ENCODE measurements around the gene HAAO. TPM values are rescaled to one million over a fixed set of nuclear protein-coding genes. Genes with fewer than 3 reads are reported as not detected.

The HAAO gene
- total and polyA plus RNA-seq, 11 donors = 1.3 to 10.6 (median 2.2) TPM

DNA sequence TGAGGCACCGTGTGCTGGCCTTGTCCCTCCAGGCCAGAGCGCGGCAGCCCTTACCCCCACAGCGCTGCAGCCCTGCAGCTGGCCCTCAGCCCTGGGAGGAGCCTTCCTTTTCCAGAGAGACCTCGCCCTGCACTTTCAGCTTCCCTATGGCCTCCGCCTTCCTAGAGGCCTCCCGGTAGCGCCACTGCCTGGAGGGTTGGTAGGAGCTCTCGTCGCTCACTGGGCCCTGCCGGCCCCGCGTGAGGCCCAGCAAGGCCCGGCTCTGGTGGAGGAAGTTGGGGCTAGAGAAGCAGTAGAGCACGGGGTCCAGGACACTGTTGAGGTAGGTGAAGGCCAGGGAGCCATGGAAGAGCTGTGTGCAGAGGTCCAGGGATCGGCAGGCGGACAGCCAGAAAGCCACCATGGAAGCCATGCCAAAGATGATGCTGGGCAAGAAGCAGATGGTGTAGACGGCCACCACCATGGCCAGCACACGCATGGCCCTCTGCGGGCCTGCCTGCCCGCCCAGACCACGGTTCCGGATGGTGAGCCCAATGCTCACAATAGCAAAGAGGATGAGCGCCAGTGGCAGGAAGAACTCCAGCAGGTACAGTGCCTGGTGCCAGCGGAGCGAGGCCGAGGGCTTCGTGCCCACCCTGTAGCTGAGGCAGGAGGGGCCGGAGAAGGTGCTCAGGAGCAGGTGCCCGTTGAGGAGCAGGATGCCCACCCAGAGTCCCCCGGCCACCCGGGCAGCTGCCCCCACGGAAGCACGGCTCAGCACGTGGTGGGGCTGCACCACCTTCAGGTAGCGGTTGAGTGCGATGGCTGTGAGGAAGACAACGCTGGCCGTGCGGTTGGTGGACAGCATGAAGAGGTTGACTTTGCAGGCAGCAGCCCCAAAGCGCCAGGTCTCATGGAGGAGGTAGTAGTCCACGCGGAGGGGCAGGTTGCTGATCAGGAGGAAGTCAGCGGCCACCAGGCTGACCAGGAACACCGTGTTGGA lies 29.3 kb downstream of the HAAO start:
- WGBS, 4 donors = 94 to 97% (median 96%) methylated on average over 38 to 45 of the region's 45 CpGs
- Histone ChIP-seq H3K27ac (no peak overlapping the region), H3K36me3 (no peaks in the 10 kb centered on the region), H3K27me3 (no peaks in the 10 kb centered on the region), H3K4me1 (no peaks in the 10 kb centered on the region), H3K9me3 (no peaks in the 10 kb centered on the region), H3K4me3 (peak overlapping the region in 1 of 12 donors; percentile 8)
- ATAC-seq = no peak
- intact Hi-C loops (cut with DNase I) = no loop called here
- no peak for DNase-seq
- TF ChIP-seq POLR2A (IDR thresholded peaks at IDR 0.05) (no peak), CTCF (IDR thresholded peaks at IDR 0.05) (no peak)

DNA sequence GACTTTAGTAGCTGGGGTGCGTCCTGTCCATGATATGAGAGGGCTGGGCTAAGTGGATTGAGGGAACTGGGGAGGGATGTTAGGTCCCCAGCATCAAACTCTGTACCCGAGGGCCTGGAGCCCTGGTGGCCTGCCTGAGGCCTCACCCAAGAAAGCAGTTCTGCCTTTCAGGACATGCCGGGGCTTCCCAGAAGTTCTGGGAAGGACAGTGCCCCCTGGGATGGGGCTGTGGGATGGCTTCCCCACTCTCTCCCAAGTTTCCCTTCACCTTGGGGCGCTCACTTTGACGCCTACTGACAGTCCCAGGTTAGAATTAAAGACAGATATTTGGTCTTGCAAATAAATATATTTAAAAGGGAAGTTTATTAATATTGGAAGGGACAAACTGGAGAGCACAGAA lies 30.2 kb downstream of the HAAO start:
- DNase-seq (no peak), ATAC-seq (no peak)
- Histone ChIP-seq H3K27me3 (no peaks in the 10 kb centered on the region), H3K9me3 (no peaks in the 10 kb centered on the region), H3K4me1 (no peaks in the 10 kb centered on the region), H3K36me3 (no peaks in the 10 kb centered on the region), H3K4me3 (peak overlapping the region in 1 of 12 donors; percentile 8), H3K27ac (no peak overlapping the region)
- no peak for TF ChIP-seq POLR2A (IDR thresholded peaks at IDR 0.05)
- no peak for TF ChIP-seq CTCF (IDR thresholded peaks at IDR 0.05)
- WGBS, 4 donors = 91 to 97% (median 95%) methylated on average over 5 of the region's 5 CpGs
- intact Hi-C loops (cut with DNase I) = no loop called here

- intact Hi-C loops (cut with DNase I) = no loop called here
- H3K4me1 ChIP-seq = no peaks in the 10 kb centered on the region
- TF ChIP-seq POLR2A (IDR thresholded peaks at IDR 0.05) (no peak), CTCF (IDR thresholded peaks at IDR 0.05) (no peak)
- no peak overlapping the region for H3K27ac ChIP-seq
- 91 to 97% (median 94%) methylated on average over 9 of the region's 9 CpGs for WGBS, 4 donors
- H3K36me3 ChIP-seq = no peaks in the 10 kb centered on the region
- H3K9me3 ChIP-seq = no peaks in the 10 kb centered on the region
- no peak overlapping the region for H3K4me3 ChIP-seq
- DNase-seq (no peak), ATAC-seq (no peak)
- H3K27me3 ChIP-seq = no peaks in the 10 kb centered on the region
These were observed 30.8 kb downstream of the HAAO start for GRCh38 chr2:42761554-42761953.

- Histone ChIP-seq H3K4me3 (no peak overlapping the region), H3K27me3 (no peaks in the 10 kb centered on the region), H3K27ac (no peak overlapping the region), H3K36me3 (peaks cover 0 to under 1% (median 0%) of the 10 kb centered on the region in 9 donors), H3K9me3 (no peaks in the 10 kb centered on the region), H3K4me1 (peaks cover 0 to 24% (median 11%) of the 10 kb centered on the region in 12 donors)
- ATAC-seq (no peak), DNase-seq (no peak)
- 93 to 98% (median 97%) methylated on average over 1 of the region's 1 CpG for WGBS, 4 donors
- intact Hi-C loops (cut with DNase I) = loop anchor here in 1 of 10 donors (10.0 kb wide), 1 partner anchor 84 kb away; no protein-coding TSS in a partner anchor
- TF ChIP-seq POLR2A (IDR thresholded peaks at IDR 0.05) = no peak
- TF ChIP-seq CTCF (IDR thresholded peaks at IDR 0.05) = no peak
These were observed 33.6 kb downstream of the HAAO start for GRCh38 chr2:42758751-42759150.
